IMR-90 (cell line): ENCODE data around the gene DIRAS3. TPM values are rescaled to one million over a fixed set of nuclear protein-coding genes. Genes with fewer than 3 reads are reported as not detected.
A peak's percentile ranks its signal among the peaks of the same experiment; 100 is the strongest.

Source experiments
- ATAC-seq: fragments of 200-7000 bp; cut with Tn5 transposase; 2 replicates; pipeline ENCODE4 v1.9.1; 2020; ENCODE audit warnings: low read depth, mild to moderate bottlenecking, moderate library complexity
- BruUV-seq: library from RNA; stranded (reverse); fragments of 400-500 nt; replicated peaks from 2 replicates; lab custom pipeline; 2021; lab: Mats Ljungman, UMichigan
- CTCF ChIA-PET: fragments of 300-600 bp; formaldehyde crosslinking; extraction: SDS; loops from one replicate; lab custom pipeline; 2021; ENCODE audit warnings: antibody characterized with exemption; lab: Yijun Ruan, JAX
- POLR2A ChIA-PET: fragments of 300-600 bp; sonication (Branson Sonifier 250); formaldehyde crosslinking; loops from one replicate; lab custom pipeline; 2022; ENCODE audit warnings: antibody characterized with exemption; ENCODE audit not compliant: unreplicated experiment; lab: Charles Lee
- DNase-seq: peaks from one replicate; pipeline ENCODE4 v3.0.0; 2013
- H2AFZ ChIP-seq: replicated peaks from 2 replicates; pipeline ENCODE3; 2013; ENCODE audit warnings: low read length, mild to moderate bottlenecking; ENCODE audit not compliant: poor library complexity
- H2AK5ac ChIP-seq: 2 replicates; pipeline ENCODE4 v1.6.1; 2013; ENCODE audit warnings: low read depth, low read length, inconsistent platforms
- H2AK9ac ChIP-seq: replicated peaks from 2 replicates; pipeline ENCODE3; 2013; ENCODE audit warnings: mild to moderate bottlenecking, low read depth, low read length, moderate library complexity; ENCODE audit not compliant: poor library complexity
- H2BK120ac ChIP-seq: 2 replicates; pipeline ENCODE4 v1.6.1; 2013; ENCODE audit warnings: low read depth, low read length, inconsistent platforms
- H2BK15ac ChIP-seq: 3 replicates; pipeline ENCODE4 v1.6.1; 2013; ENCODE audit warnings: low read depth, low read length, inconsistent platforms
- H2BK20ac ChIP-seq: 2 replicates; pipeline ENCODE4 v1.6.1; 2013; ENCODE audit warnings: low read depth, mild to moderate bottlenecking, inconsistent platforms, low read length, moderate library complexity
- H2BK5ac ChIP-seq: 2 replicates; pipeline ENCODE4 v1.6.1; 2013; ENCODE audit warnings: mild to moderate bottlenecking, low read depth, low read length, inconsistent platforms; ENCODE audit not compliant: poor library complexity, severe bottlenecking
- H3K14ac ChIP-seq: replicated peaks from 2 replicates; pipeline ENCODE4 v1.6.1; 2013; ENCODE audit warnings: low read depth, low read length, inconsistent platforms
- H3K18ac ChIP-seq: 2 replicates; pipeline ENCODE4 v1.6.1; 2013; ENCODE audit warnings: low read depth, low read length, control low read depth
- H3K23ac ChIP-seq: 2 replicates; pipeline ENCODE4 v1.6.1; 2013; ENCODE audit warnings: low read depth, low read length, inconsistent platforms
- H3K27ac ChIP-seq: 2 replicates; pipeline ENCODE4 v1.5.1; 2013; ENCODE audit warnings: mild to moderate bottlenecking, control low read depth, low read length; ENCODE audit not compliant: insufficient read depth
- H3K27me3 ChIP-seq: 2 replicates; pipeline ENCODE4 v1.6.1; 2013; ENCODE audit warnings: low read length; ENCODE audit not compliant: control insufficient read depth, insufficient read depth
- H3K36me3 ChIP-seq: 2 replicates; pipeline ENCODE4 v1.6.1; 2013; ENCODE audit warnings: low read length, mixed read lengths; ENCODE audit not compliant: control insufficient read depth, insufficient read depth
- H3K4ac ChIP-seq: 2 replicates; pipeline ENCODE4 v1.6.1; 2013; ENCODE audit warnings: low read depth, low read length, inconsistent platforms
- H3K4me1 ChIP-seq: 2 replicates; pipeline ENCODE4 v1.6.1; 2013; ENCODE audit warnings: low read length, mixed read lengths; ENCODE audit not compliant: control insufficient read depth, insufficient read depth
- H3K4me2 ChIP-seq: 2 replicates; pipeline ENCODE4 v1.6.1; 2013; ENCODE audit warnings: low read depth, mild to moderate bottlenecking, control low read depth, low read length, moderate library complexity
- H3K4me3 ChIP-seq: 2 replicates; pipeline ENCODE4 v1.5.1; 2013; ENCODE audit warnings: low read depth, mild to moderate bottlenecking, control low read depth, low read length, moderate library complexity; ENCODE audit not compliant: insufficient read depth
- H3K56ac ChIP-seq: 2 replicates; pipeline ENCODE4 v1.6.1; 2013; ENCODE audit warnings: low read length, inconsistent platforms; ENCODE audit not compliant: insufficient read depth; ENCODE audit errors: extremely low read depth
- H3K79me1 ChIP-seq, 2 experiments: 2 replicates each; pipeline ENCODE4 v1.6.1; 2013; ENCODE audit warnings: low read length in 2 of 2, inconsistent platforms in 1 of 2, low read depth in 1 of 2
- H3K9ac ChIP-seq: 2 replicates; pipeline ENCODE4 v1.6.1; 2013; ENCODE audit warnings: low read depth, low read length, control low read depth
- H3K9me1 ChIP-seq: 2 replicates; pipeline ENCODE4 v1.6.1; 2013; ENCODE audit warnings: low read length, inconsistent platforms; ENCODE audit not compliant: insufficient read depth
- H3K9me3 ChIP-seq: 2 replicates; pipeline ENCODE4 v1.6.1; 2013; ENCODE audit warnings: low read length; ENCODE audit not compliant: control insufficient read depth, insufficient read depth
- H4K20me1 ChIP-seq: 2 replicates; pipeline ENCODE4 v1.6.1; 2013; ENCODE audit warnings: low read length, inconsistent platforms; ENCODE audit not compliant: insufficient read depth
- H4K5ac ChIP-seq: 2 replicates; pipeline ENCODE4 v1.6.1; 2013; ENCODE audit warnings: mild to moderate bottlenecking, low read depth, low read length, control low read depth
- H4K8ac ChIP-seq, 2 experiments: 2 replicates each; pipeline ENCODE4 v1.6.1; 2013; ENCODE audit warnings: low read depth in 2 of 2, low read length in 2 of 2, control low read depth in 1 of 2, inconsistent platforms in 1 of 2
- H4K91ac ChIP-seq: 2 replicates; pipeline ENCODE4 v1.6.1; 2013; ENCODE audit warnings: low read depth, low read length, inconsistent platforms; ENCODE audit not compliant: insufficient read depth
- CEBPB ChIP-seq: IDR thresholded peaks from 2 replicates; pipeline ENCODE4 v1.6.1; 2012; ENCODE audit warnings: low read depth, low read length, improper control_type of control experiment
- FOS ChIP-seq: fragments of 150-350 bp; IDR thresholded peaks from 2 replicates; pipeline ENCODE4 v1.6.1; 2016; ENCODE audit warnings: low read depth, low read length
- WGBS, 2 experiments: methylation state at CpG; one replicate each; pipeline versions ENCODE4 v1.1.5 to v1.1.7; 2013; ENCODE audit warnings: missing lambda C conversion rate in 2 of 2; ENCODE audit not compliant: insufficient read length in 1 of 2; ENCODE audit errors: extremely low coverage in 2 of 2; 5-methylcytosine and 5-hydroxymethylcytosine counted together
- dilution Hi-C: fragments of 300-500 bp; cut with HindIII; formaldehyde crosslinking; loops from one replicate; pipeline ENCODE4 v1.14.3; 2018; ENCODE audit warnings: low sequenced_read_pairs; ENCODE audit not compliant: unreplicated experiment
- in situ Hi-C: fragments of 300-500 bp; cut with MboI; formaldehyde crosslinking; loops from 3 replicates; pipeline ENCODE4 v1.14.3; 2019; ENCODE audit warnings: low sequenced_read_pairs, inconsistent platforms, mixed read lengths
- intact Hi-C: fragments of 100-400 bp; cut with micrococcal nuclease; formaldehyde crosslinking; loops from 2 replicates; pipeline ENCODE4 v1.10.0; 2022
- polyA plus RNA-seq, 3 experiments: library from polyadenylated mRNA; depleted of rRNA; stranded (reverse); fragments of >200 nt; gene quantifications; 2 replicates each; pipeline ENCODE4 v1.2.3, GENCODE V29; 2012; ENCODE audit warnings: low replicate concordance in 1 of 3
- total RNA-seq: library from RNA; depleted of rRNA; stranded (reverse); fragments of >200 nt; gene quantifications from 2 replicates; pipeline ENCODE4 v1.2.3, GENCODE V29; 2012

The DIRAS3 gene
- total and polyA plus RNA-seq, 2 of the 4 experiments (the other 2 are of a cell fraction) = 8.6 to 14.6 TPM

DNA sequence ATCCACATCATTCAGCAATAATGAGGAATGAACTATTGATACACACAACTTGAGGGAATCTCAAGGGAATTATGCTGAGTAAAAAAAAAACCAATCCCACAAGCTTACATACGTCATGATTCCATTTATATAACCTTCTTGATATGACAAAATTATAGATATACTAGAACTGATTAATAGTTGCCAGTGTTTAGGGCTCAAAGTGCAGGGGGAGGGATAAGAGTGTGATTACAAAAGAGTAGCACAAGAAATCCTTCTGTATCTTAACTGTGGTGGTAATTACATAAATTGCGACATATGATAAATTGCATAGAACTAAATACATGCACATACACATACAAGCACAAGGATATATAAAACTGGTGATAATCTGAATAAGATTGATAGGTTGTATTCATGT lies 13.5 kb downstream of the DIRAS3 start:
- no TSS peak for BruUV-seq
- ATAC-seq (no peak), DNase-seq (no peak)
- CTCF ChIA-PET = no interaction called here
- H3K14ac ChIP-seq = no peak overlapping the region
- H3K56ac ChIP-seq = no peak overlapping the region
- H3K79me1 ChIP-seq = no peaks in the 10 kb centered on the region
- POLR2A ChIA-PET = no interaction called here
- no peak overlapping the region for H3K27ac ChIP-seq
- in situ Hi-C loops = no loop called here
- H4K8ac ChIP-seq = no peak overlapping the region
- no peaks in the 10 kb centered on the region for H3K36me3 ChIP-seq
- H3K18ac ChIP-seq = no peak overlapping the region
- no CpG with 5 or more reads among the region's 2 CpGs for WGBS, 2 experiments
- H2BK20ac ChIP-seq = no peak overlapping the region
- no peak overlapping the region for H4K5ac ChIP-seq
- H2AFZ ChIP-seq = no peak overlapping the region
- no peak overlapping the region for H3K4me3 ChIP-seq
- no peak overlapping the region for H3K4me2 ChIP-seq
- H3K23ac ChIP-seq = no peak overlapping the region
- H2BK15ac ChIP-seq = no peak overlapping the region
- no peak overlapping the region for H2AK9ac ChIP-seq
- H3K9ac ChIP-seq = no peak overlapping the region
- no peaks in the 10 kb centered on the region; the same call in 1 of the 2 replicates for H3K27me3 ChIP-seq
- no peak overlapping the region for H2BK120ac ChIP-seq
- peaks cover 3% of the 10 kb centered on the region; the same call in 1 of the 2 replicates for H3K9me3 ChIP-seq
- no peak overlapping the region for H3K4ac ChIP-seq
- H4K20me1 ChIP-seq = no peaks in the 10 kb centered on the region
- H4K91ac ChIP-seq = no peak overlapping the region
- dilution Hi-C loops = no loop called here
- no peaks in the 10 kb centered on the region for H3K9me1 ChIP-seq
- no peaks in the 10 kb centered on the region for H3K4me1 ChIP-seq
- intact Hi-C loops = no loop called here
- no peak overlapping the region for H2BK5ac ChIP-seq
- H2AK5ac ChIP-seq = no peak overlapping the region
- no peak for TF ChIP-seq FOS
- TF ChIP-seq CEBPB = peak; percentile 64
